Astrocyte of the hippocampus (primary cell): ENCODE data around the gene IQCF2.
"Not testable (repeated sequence)": the region's sequence is repeated elsewhere in the genome, so short reads cannot be mapped to it uniquely, and the experiment has no call there.

Source experiments
- DNase-seq: peaks from one replicate; pipeline ENCODE4 v3.0.0; 2011; ENCODE audit warnings: low read depth, low spot score

IQCF2 gene

DNA sequence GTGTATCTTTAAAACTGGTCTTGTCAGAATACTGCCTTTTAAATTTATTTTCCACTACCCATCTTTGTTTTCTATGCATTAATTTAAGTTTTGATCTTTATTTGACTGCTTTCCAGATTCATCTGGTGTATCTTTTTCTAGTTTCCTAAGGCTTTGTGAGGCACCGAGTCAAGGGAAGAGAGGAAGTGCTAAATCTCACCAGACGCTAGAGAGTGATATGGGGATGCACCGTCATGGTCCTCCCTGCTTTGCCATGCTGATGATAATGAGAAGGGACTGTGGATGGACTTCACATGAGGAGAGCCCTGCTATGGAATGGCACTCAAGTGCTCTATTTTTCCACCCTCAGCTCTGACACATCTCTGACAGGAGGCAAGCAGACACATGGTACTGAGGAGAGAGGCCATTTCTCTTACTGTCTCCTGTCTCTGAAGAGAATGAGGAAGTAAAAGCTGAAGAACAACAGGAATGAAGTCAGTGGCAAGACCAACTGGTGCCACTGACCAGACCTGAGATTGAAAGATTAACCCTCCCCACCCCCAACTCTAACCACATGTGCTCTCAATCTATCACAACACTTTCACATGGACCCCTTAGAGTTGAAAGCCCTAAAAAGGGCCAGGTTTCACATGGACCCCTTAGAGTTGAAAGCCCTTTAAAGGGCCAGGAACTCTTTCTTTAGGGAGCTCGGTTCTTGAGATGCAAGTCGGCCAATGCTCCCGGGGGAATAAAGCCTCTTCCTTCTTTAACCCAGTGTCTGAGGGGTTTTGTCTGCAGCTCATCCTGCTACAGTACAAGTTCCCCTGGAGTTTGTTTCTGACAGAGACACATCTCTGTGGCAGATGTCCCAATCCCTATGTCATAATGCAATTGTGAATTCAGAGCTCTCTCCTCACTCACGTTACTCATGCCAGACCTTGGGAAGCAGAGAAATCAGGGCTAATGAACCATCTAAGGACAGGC, at the start of gene IQCF2:
Gene IQCF2 (plus strand): TSS at position 913 of the 963 bp plus-strand sequence. CDS start 52 bp downstream, outside the sequence.
- DNase-seq, result no peak

- DNase-seq, result peak; percentile 33
Observed at GRCh38 chr3:51813539-51813938, 47.9 kb upstream of the IQCF2 start.

- DNase-seq, result no peak
Observed at GRCh38 chr3:51814034-51814433, 47.4 kb upstream of the IQCF2 start.

DNA sequence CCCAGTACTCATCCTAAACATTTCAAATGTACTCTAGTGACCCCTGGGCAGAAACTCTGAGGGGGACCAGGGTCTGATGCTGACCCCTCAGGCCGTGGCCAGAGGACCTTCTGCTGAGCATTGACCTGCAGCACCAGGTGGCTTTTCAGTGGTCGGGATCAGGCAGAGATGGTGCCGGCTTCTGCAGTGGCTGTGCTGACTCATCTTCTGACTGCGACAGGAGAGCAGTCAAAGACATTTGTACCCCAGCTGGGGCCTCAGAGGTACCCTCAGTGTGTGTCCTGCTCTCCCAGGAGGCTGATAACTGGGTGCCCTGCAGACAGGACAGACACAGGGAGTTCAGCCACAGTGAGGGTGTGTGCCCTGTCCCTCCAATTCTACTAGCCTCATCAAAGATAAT, 45.8 kb upstream of the IQCF2 start:
- DNase-seq, result no peak

DNA sequence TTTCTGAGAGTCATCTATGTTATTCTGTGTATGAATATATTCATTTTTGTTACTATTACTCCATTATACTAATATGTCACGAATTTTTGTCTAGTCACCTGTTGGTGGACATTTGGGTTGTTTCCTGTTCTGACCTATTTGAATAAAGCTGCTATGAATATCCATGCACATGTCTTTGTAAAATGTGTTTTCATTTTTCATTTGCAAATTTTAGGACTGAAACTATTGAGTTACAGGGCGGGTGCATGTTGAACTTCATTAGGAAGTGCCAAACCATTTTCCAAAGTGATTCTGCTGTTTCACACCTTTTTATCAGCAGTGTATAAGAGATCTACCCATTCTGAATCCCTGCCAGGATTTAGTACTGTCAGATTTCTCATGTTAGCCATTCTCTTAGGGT, 44.7 kb upstream of the IQCF2 start:
- DNase-seq, result no peak

DNA sequence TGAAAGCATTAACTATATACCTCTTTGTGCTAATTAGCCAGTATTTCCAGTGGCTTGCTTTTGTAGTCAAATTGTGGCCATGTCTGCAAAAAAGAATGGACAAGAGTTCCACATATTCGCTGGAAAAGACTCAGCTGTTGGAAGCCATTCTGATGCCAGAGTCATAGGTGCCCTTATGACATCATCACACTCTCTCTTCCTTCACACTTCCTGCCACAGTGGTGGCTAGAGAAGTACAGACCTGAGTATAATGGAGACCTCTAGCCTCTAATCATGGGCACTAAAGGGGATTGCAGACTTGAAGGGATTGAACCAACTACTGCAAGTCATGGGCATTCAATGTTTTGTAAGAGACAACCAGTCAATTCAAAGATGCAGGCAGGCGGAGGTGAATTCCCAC, 44.0 kb upstream of the IQCF2 start:
- no peak for DNase-seq

DNA sequence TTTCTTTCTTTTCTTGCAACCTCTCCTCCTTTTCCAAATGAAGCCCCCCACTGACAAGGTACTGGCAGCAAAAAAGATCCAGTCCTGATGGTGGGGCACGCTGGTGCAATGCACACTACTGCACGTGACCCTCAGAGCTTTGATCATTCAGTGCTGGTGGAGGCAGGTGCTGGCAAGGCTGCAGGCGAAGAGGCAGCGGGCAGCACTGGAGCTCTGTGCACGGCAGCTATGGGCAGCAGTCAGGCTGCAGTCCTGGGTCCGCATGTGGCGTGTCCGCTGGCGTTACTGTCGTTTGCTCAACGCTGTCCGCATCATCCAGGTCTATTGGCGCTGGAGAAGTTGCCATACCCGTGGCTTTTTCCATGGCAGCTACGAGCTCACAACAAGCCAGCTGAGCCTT, 42.3 kb upstream of the IQCF2 start:
- no peak for DNase-seq

DNA sequence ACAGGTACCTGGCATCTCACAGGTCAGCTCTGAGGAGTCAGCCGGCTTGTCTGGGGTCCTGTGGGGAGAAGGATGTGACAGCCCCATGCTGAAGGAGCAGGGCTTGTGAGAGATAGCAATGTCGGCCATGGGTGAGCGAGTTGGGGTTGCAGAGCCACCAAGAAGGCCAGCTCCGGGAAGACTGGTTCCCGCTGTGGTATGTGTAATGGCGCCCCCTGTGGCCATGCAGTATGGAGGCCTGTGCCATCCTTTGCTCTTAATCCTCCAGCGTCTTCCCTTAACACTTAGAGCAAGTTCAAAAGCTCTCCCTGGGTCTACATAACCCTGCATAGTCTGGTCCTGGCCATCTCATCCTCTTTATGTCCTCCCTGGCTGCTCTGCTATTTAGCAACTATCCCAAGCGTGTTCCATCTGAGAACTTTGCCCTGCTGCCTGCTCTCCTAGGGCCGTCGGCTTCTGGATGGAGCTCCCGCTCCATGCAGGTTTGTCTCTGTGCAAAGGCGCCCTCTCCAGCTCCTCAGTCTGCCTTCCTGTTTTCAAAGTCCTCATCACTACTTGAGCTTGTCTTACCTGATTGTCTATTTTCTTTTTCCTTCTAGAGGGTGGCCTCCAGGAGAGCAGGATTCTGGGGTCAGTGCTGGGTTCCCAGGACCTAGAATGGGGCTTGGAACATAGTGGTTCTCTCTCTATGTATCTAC, 41.6 kb upstream of the IQCF2 start:
- DNase-seq, result no peak

- no peak for DNase-seq
Observed at GRCh38 chr3:51828297-51828696, 33.1 kb upstream of the IQCF2 start.

GRCh38 chr3:51830345-51830744, 31.1 kb upstream of the IQCF2 start:
- no peak for DNase-seq

GRCh38 chr3:51830836-51831385, 30.5 kb upstream of the IQCF2 start:
- DNase-seq, result no peak

DNA sequence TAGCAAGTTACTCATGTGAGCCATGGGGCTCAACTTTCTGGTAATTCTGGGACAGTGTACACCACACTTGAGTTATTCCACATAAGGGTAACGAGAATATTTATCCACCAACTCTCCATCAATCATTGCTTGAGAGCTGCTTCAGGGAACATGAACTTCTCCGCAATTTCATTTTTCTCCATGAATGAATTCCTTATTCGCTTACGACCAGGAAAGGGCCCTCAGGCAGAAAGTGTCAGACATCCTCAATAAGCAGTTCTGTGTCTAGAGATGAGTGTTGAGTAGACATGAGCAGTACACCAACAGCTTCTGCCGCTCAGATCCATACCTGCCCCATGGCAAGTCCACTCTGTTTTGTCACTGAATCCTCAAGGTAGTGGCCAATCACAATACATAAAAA, 24.8 kb upstream of the IQCF2 start:
- DNase-seq, result no peak

GRCh38 chr3:51845129-51845528, 16.3 kb upstream of the IQCF2 start:
- DNase-seq, result no peak

GRCh38 chr3:51855411-51855810, 6.0 kb upstream of the IQCF2 start:
- DNase-seq, result not testable (repeated sequence)

DNA sequence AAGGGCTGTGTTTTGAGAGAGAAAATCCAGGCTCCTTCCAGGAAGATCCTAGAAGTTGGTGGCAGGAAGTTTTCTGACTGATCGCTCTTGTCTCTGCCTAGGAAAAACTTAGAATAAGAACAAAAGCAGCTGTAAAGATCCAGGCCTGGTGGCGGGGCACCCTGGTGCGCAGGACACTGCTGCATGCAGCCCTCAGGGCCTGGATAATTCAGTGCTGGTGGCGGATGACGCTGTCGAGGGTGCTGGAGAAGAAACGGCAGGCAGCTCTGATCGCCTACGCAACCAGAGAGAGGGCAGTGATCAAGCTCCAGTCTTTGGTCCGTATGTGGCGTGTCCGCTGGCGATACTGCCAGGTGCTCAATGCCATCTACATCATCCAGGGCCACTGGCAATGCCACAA, 1.5 kb downstream of the IQCF2 start:
- DNase-seq, result no peak

DNA sequence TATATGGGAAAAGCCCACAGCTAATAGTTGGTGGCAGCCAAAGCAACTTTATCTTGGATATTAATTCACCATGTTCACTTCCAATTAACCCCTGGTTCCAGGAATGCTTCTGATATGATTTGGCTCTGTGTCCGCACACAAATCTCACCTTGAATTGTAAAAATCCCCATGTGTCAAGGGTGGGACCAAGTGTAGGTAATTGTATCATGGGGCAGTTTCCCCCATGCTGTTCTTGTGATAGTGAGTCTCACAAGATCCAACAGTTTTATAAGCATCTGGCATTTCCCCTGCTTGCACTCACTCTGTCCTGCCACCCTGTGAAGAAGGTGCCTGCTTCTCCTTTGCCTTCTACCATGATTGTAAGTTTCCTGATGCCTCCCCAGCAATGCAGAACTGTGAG, 7.5 kb downstream of the IQCF2 start:
- not testable (repeated sequence) for DNase-seq

DNA sequence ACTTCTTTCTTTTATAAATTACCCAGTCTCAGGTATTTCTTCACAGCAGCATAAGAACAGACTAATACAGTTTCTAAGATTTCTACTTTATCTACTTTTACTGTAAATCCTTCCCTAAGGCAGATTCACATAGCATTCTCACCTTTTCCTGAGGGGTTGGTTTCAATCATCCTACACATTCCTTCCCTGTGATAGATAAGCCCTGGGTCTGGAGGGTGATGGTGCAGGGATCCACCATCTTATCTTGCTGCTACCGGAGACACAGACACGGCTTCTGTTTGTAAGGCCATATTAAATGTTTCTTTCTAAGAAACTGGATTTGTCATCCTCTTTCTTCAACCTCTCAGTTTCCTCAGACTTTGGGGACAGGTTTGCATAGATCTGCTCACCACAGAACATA, 7.9 kb downstream of the IQCF2 start:
- no peak for DNase-seq

DNA sequence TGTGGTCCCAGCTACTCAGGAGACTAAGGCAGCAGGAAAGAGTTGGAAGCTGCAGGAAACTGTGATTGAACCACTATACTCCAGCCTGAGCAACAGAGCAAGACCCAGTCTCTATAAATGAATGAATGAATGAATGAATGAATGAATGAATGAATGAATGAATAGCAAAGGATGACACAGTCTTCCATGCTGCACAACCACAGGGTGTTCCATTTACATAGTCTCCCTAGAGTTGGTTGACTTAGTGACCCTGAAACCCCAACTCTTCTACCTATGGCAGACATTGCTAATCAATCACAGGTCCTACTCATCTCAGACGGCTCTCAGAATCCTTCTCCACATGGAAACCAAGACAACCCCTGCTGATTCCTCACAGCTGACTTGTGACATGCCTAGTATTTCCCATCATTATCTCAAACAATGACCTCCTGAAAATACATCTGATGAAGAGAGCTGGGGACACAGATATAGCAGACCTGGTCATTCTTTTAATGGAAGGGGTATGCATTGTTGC, 11.9 kb downstream of the IQCF2 start:
- DNase-seq, result no peak

GRCh38 chr3:51873876-51874275, 12.5 kb downstream of the IQCF2 start:
- DNase-seq, result no peak

DNA sequence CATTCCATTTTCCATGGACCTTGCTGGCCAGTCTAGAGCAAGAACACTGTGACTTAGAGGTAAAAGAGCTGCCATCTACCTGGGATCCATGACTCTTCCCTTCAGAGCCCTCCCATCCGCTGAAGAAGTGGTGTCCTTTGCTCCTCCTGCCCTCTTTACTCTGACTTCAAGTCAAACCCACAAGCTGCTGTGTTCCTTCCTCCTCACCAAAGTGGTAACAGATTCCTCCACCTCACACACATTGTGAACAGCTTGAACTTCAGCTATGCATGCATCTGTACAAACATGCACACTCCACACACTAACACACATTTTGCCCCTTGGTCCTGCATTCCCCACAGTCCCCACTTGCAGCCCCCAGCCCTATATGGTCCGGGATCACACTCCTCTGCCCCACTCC, 13.0 kb downstream of the IQCF2 start:
- no peak for DNase-seq

- no peak for DNase-seq
Observed at GRCh38 chr3:51874889-51875288, 13.5 kb downstream of the IQCF2 start.

DNA sequence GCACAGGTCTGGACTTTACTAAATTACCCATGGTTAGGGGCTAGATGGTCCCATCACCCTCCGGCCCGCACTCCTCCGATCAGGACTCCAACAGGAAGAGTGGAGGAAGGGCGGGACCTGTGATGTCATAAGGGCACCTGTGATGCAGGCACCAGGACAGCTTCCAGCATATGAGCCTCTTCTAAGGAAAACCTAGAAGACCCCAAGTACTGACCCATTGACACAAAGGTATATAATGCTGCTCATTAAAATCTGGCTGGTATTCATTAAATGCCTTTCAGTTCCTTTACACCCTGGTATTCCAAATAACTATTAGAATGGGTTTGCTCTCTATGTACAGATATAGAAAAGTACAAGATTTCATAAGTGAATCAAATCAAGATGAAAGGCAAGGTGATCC, 14.1 kb downstream of the IQCF2 start, which contains the start of gene IQCF5:
Gene IQCF5 (minus strand): TSS at position 101 of the 400 bp plus-strand sequence. CDS start 70 bp downstream, at position 31.
- DNase-seq, result no peak
